NCI-H2107 (cell line): ENCODE results near the gene STAC.

Experiments
- DNase-seq: peaks from one replicate; lab custom pipeline; 2025; lab: John Stamatoyannopoulos, UW

Gene STAC

GRCh38 chr3:36380221-36381031 is at the start of gene STAC:
Gene STAC (plus strand): TSS chr3:36380504. CDS start chr3:36380644, 140 bp downstream.
- DNase-seq = no peak

GRCh38 chr3:36332139-36332538 is 48.2 kb upstream of the STAC start:
- DNase-seq = no peak

- DNase-seq = no peak
Observed at GRCh38 chr3:36362216-36362615, 18.1 kb upstream of the STAC start.

- no peak for DNase-seq
Observed at GRCh38 chr3:36362973-36363372, 17.3 kb upstream of the STAC start.

GRCh38 chr3:36364260-36364659 is 16.0 kb upstream of the STAC start:
- DNase-seq = no peak

DNA sequence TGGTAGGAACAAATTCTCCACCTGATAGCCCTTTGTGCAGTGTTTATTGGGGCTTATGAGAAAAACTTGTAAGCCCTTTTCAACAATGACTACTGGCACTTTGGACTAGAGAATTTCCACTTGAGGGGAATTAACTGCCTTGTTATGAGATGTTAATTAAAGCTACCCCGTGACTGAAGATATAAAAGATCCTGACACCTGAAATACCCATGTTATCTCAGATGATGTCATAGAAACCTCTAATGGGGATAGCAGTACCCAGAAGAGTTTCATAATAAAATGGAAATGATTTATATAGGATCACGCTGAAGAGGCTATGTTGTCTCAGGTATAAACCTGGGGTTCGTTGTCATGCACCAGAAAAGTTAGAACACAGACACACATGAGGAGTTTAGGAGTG is 14.5 kb upstream of the STAC start:
- no peak for DNase-seq

DNA sequence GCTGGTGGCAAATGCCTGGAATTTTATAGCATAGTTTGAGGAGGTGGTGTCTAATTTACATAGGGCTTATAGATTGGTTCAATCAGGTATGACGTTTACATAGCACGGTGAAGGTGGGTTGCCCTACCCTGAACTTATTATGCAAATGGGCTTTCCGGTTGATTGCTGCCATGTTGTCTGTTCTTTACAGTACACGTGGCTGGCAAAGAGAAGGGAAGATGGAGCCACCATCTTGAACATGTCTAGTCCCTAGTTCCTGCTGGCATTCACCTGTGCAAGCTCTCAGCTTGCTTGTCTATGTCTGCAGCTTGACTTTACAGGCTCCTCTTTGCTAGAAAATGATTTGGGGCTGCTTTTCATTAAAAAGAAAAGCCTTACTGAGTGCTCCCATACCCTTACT is 14.0 kb upstream of the STAC start:
- no peak for DNase-seq

DNA sequence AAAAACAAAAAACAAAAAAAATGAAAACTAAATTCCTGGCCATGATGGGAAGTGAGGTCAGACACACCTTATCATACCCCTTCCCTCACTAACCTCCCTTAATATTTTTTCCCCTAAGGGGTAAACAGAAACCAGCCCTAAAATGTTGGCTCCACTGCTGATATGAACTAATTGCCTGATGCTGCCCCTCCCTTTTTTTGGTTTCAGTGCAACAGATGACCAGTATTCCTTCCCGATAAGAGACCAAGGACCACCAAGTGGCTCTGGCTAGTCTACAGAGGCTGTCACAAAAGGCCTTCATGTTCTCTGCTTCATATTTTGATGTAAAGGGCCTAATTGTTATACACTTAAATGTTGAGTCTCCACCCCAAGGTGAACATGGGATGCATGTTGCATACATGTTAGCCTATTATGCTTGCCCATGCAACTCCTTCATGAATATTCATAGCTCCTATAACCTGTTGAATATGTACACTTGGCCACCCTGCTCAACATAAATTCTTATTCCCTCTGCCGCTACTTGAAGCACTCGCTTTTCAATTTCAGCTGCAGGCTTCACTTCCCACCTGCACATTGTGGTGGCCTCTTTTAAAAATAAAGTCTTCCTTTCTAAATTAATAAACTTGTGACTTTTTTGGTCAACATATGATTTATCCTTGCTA is 12.3 kb upstream of the STAC start:
- DNase-seq = no peak

DNA sequence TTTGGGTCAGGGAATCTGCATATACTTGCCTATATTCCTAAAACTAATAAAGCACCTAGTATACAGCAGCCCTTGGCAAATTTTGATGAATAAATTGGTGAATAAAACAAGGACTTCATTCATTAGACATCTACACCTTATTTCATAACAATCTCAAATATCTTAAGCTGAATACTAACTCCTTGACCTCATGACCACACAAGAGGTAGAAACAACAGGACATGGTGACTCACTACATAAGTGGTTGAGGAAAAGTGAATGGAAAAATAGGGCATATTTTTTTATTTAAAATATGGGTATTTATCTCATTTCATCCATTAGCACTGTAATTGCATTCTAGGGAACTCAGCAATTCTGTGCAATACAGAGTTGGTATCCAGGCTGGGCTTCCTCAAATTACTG is 7.8 kb upstream of the STAC start:
- no peak for DNase-seq

- DNase-seq = no peak
Observed at GRCh38 chr3:36373084-36373483, 7.2 kb upstream of the STAC start.

DNA sequence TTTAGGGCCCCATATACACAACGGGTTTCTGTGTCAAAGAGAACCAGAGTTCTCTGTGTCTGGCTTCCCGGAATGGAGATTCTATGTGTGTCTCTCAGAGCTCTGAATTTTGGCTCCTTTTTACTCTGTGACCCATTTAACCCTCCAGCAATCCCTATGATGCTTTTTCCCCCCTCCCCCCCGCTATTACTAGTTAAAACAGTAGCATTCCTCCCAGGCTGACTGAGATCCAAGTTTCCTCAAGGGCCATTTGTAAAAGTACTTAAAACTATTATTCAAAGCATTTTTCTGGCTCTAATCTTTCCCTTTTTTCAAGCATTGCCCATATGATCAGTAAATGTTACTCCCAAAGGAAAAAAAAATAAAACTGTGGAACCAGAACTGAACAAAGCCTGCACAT is 6.6 kb upstream of the STAC start:
- DNase-seq = no peak

DNA sequence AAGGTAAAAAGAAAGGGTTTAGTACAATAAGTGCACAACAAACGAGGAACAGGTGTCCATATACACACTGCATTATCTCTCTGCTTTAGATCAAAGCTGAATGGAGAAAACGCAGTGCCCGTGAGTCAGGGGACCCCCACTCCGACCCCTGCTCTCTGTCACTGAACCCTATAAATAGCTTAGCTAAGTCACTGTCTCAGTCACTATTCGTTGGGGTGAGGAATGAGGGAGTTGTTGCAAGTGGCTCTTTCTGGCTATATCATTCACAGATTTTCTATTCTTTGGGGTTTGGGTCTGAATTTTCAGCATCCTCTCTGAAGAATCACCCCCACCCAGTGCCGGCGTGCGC is 458 bp upstream of the STAC start:
- no peak for DNase-seq

DNA sequence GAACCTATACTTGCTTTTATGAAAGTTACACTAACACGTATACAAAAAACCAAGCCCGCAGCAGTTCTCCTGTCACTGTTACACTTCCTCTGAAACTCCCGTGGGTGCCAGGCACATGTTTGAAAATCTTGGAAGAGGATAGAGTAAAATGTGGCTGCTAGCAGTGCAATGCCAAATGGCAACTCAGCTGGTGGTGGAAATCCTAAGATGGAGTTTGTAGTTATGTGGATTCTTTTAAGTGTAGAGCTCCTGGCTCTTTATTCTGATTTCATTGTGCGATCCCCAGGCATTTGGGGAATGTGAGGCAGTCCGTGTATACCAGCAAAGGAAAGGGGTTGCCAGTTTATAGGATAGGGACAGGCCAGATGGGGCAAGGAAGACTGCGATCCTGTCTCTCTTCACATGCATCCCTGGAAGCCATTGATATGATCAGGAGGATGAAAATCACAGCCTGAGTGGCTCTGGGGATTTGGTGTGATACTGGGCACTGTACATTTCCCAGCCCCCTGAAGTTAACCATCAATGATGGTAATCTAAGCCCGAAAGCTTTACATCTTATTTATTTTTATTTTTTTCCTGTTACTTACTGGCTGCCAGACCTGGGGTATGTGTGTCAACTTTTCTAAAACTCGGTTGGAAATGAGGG is 1.1 kb downstream of the STAC start:
- DNase-seq = no peak

GRCh38 chr3:36393563-36393962 is 13.3 kb downstream of the STAC start:
- DNase-seq = no peak

- no peak for DNase-seq
Observed at GRCh38 chr3:36394176-36394575, 13.9 kb downstream of the STAC start.

DNA sequence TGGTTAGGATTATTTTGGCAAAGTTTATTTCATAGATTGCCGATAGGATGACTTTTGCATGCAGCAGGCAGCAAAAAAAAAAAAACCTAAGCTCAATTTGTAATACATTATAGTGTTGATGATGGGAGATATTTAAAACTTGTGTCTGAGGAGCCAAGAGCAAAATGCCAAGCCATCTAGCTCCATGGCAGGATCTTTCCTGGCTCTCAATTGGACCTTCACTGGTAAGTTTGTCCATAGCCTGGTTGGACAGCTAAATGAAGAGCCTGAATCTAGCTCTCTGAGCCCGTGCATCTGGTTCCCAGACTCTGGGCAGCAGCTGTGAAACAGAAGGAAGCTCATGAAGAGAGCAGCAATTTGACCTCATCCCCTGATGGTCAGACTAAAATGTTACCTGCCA is 17.5 kb downstream of the STAC start:
- DNase-seq = no peak

DNA sequence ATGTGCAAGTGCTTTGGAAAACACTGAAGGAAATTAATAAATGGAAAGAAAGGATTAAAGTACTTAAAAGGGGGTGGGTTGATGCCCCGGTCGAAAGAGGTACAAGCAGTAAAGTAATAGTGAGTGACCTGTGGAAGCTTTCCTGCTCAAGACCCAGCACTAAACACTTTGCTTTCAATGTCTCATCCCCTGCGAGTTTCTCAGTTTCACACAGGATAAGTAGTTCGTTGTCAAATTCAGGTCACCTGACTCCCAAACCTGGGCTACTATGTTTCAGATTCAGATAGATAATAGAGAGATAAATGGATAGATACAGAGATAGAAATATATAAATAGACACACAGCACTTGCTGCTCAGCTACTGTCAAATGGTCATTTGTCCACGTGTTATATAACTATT is 19.6 kb downstream of the STAC start:
- no peak for DNase-seq

DNA sequence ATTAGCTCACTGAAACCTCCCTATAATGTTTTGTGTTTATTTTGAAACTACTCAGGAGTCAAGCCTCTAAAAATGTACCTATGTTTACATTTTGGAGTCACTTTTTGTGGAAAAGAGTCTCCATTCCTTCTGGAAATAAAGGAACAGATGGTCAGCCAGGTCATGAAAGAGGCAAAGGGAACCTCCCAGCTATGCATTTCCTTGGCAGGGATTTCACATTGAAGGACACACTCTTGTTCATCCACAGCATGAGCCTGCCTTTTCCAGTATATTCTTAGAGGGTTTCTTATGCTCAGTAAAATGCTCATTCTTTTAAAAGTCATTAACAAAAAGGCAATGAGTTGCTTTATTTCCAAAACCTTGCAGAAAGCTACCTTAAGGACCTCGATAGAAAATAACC is 20.8 kb downstream of the STAC start:
- DNase-seq = no peak

DNA sequence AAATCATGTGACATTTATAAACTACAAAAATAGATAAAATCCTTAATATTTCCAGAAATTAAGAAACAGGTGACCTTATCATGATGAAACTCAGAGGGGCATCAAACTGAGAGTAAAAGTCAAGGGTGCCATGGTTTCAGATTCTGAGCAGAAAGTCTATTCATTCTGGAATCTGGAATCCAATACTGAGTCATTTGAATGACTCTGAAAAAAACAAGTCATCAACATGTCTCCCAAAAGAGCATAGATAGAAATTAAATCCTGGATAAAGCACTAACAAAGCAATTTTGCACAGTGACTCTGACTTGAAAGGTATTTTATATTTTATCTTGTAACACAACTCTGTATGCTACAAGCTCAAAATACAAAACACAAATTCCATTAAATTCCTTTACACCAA is 23.4 kb downstream of the STAC start:
- no peak for DNase-seq

GRCh38 chr3:36405190-36405589 is 24.9 kb downstream of the STAC start:
- DNase-seq = no peak

GRCh38 chr3:36408146-36408545 is 27.8 kb downstream of the STAC start:
- DNase-seq = no peak

DNA sequence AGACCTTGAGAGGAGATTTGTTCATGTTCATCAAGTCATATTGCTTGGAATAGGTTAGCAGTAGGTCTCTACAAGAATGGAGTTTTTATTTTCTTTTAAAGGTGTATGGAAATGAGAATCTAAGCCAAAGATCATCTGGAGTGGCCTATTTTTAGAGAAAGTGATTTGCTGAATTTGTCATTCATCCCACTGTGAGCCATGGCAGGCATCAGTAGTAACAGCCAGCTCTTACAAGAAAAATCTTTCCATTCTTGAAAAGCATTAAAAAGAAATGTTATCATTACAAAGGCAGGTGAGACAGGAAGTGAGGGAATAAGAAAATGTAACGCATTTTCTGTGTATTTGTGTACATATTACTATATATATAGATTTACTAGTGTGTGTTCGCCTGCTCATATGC is 29.6 kb downstream of the STAC start:
- no peak for DNase-seq

DNA sequence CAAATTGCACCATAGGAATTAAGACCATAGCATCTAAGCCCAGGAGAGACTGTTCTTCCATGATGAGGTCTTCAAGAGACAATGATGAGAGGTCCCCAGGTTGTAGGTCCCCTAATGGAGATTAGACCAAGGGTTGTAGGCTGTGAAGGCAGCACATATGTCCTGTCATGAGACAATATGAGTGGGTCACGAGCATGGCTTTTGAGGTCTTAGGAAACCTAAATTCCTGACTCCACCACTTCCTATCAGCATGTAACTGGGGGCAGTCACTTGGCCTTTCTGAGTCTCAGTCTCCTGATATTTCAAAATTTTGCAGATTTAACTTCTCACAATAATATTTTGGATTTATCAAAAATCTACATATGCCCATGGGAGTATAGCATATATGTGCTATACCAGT is 31.3 kb downstream of the STAC start:
- DNase-seq = no peak
